KBM-7 (cell line): Measurements from ENCODE around the gene RCE1.

Experiments
- DNase-seq: peaks from one replicate; pipeline ENCODE4 v3.0.0-alpha.2; 2015
- in situ Hi-C: fragments of 300-500 bp; cut with MboI; formaldehyde crosslinking; loops from 2 replicates; pipeline ENCODE4 v1.14.3; 2020; ENCODE audit warnings: low sequenced_read_pairs, low pct_unique_long_range_greater_than_20kb, mixed read lengths

RCE1 gene

GRCh38 chr11:66854729-66855211 is 11.5 kb downstream of the RCE1 start:
- in situ Hi-C loops = no loop called here
- DNase-seq = no peak

- in situ Hi-C loops = no loop called here
- DNase-seq = peak; percentile 90
Measured at GRCh38 chr11:66855574-66856495, 12.6 kb downstream of the RCE1 start.

- in situ Hi-C loops = no loop called here
- DNase-seq = peak; percentile 68
Measured at GRCh38 chr11:66856496-66857233, 13.4 kb downstream of the RCE1 start, which contains the start of gene LRFN4. TSS of gene LRFN4 (plus strand) at chr11:66857064. CDS start at chr11:66857745, 681 bp downstream.

GRCh38 chr11:66857234-66857926 is 14.1 kb downstream of the RCE1 start:
- in situ Hi-C loops = no loop called here
- DNase-seq = no peak

DNA sequence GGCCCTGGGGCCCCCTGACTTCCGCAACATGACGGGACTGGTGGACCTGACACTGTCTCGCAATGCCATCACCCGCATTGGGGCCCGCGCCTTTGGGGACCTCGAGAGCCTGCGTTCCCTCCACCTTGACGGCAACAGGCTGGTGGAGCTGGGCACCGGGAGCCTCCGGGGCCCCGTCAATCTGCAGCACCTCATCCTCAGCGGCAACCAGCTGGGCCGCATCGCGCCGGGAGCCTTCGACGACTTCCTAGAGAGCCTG is 14.6 kb downstream of the RCE1 start:
- no peak for DNase-seq
- in situ Hi-C loops = no loop called here

DNA sequence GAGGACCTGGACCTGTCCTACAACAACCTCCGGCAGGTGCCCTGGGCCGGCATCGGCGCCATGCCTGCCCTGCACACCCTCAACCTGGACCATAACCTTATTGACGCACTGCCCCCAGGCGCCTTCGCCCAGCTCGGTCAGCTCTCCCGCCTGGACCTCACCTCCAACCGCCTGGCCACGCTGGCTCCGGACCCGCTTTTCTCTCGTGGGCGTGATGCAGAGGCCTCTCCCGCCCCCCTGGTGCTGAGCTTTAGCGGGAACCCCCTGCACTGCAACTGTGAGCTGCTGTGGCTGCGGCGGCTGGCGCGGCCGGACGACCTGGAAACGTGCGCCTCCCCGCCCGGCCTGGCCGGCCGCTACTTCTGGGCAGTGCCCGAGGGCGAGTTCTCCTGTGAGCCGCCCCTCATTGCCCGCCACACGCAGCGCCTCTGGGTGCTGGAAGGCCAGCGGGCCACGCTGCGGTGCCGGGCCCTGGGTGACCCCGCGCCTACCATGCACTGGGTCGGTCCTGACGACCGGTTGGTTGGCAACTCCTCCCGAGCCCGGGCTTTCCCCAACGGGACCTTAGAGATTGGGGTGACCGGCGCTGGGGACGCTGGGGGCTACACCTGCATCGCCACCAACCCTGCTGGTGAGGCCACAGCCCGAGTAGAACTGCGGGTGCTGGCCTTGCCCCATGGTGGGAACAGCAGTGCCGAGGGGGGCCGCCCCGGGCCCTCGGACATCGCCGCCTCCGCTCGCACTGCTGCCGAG is 15.1 kb downstream of the RCE1 start:
- no peak for DNase-seq
- in situ Hi-C loops = no loop called here

DNA sequence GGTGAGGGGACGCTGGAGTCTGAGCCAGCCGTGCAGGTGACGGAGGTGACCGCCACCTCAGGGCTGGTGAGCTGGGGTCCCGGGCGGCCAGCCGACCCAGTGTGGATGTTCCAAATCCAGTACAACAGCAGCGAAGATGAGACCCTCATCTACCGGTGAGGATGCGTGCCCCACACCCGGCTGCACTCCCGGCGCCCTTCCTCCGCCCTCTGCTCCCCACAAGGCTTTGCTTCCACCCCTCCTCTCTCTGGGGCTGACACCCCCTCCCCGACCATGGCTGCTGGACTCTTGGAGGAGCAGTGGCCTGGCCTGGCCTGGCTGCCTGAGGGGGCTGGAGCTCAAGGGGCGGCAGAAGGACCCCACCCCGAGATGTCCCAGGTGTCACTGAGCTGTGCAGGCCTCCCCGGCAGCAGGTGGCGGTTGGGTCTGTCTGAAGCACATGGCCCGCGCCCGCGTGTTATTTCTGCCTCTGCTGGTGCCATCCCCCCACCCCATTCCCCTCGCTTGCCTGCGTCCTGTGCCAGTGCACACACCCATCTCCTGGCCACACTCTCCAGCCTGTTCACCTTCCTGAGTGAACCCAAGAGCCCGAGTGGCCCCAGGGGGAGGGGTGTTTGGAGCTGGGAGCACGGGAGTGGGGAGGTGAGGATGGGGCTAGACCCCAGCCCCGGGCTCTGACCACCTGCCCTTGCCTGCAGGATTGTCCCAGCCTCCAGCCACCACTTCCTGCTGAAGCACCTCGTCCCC is 15.9 kb downstream of the RCE1 start:
- in situ Hi-C loops = no loop called here
- no peak for DNase-seq

GRCh38 chr11:66859686-66860448 is 16.6 kb downstream of the RCE1 start:
- in situ Hi-C loops = no loop called here
- no peak for DNase-seq

GRCh38 chr11:66860449-66860831 is 17.2 kb downstream of the RCE1 start:
- in situ Hi-C loops = no loop called here
- no peak for DNase-seq

DNA sequence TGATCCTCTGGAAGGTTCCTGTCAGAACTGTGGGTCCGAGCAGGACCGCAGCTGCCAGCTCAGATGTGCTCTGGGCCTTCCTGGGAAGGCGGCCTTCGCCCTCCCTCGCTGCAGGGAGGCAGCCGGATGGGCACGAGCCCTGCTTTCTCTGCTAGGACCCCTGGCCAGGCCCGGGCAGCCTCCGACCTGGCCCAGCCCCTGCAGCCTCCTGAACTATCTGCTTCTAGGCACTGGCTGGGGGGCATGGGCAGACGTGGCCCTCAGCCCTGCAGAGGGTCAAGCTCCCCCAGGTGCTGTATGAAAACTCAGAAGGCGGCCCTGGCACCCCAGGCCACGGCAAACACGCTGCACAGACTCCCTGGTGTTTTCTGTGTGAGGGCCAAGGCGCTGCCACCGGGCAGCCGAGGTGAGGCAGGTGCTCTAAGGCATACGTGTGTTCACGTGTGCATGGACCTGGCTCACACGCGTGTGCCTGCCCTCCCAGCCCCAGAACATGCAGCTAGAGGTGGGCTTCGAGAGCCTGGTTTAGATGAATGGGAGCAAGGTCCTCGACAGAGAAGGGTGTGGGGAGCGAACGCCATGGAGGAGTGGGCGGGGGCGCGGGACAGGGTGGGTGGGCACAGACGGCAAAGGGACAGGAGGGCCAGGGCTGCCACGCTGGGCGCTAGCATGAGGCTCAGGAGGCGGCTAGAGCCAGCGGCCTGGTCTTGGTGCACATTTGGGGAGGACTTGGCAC is 18.0 kb downstream of the RCE1 start:
- in situ Hi-C loops = no loop called here

DNA sequence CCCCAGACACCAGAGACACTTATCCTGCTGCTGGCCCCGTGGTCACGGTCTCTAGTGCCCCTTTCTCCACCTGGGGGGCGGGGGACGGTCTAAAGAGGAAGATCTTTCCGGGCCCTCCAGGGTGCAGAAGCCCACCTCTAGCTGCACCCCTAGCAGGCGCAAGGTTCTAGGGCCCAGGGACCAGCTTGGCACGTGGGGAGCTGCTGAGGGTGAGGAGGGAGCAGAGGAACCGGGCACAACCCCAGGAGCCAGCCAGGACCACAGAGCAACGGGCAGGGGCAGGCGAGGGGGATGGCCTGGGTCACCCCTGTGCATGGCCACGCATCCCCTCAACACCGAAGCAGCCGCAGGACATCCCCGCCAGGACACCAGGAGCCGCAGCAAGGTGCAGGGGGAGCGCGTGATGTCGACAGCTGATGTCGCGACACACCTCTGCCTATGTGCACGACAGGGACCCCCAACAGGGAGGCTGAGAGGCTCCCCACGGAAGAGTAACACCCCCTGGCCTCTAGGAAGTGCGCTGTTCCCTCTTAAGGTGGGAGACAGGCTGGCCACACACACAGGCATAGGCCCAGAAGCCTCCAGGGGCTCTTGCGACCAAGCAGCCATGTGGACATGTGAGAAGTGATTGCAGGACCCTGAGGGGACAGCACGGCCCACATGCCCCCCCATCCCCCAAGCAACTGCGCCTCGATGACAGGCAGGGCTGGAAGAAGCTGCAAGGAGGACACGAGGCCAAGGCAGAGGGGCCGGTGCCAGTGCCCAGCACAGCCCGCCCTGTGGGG is 18.7 kb downstream of the RCE1 start:
- DNase-seq = no peak
- in situ Hi-C loops = no loop called here

More for the DNA sequence above, 18.0 kb downstream of the RCE1 start:
- DNase-seq = no peak

GRCh38 chr11:66862559-66863037 is 19.4 kb downstream of the RCE1 start:
- DNase-seq = no peak
- in situ Hi-C loops = no loop called here

DNA sequence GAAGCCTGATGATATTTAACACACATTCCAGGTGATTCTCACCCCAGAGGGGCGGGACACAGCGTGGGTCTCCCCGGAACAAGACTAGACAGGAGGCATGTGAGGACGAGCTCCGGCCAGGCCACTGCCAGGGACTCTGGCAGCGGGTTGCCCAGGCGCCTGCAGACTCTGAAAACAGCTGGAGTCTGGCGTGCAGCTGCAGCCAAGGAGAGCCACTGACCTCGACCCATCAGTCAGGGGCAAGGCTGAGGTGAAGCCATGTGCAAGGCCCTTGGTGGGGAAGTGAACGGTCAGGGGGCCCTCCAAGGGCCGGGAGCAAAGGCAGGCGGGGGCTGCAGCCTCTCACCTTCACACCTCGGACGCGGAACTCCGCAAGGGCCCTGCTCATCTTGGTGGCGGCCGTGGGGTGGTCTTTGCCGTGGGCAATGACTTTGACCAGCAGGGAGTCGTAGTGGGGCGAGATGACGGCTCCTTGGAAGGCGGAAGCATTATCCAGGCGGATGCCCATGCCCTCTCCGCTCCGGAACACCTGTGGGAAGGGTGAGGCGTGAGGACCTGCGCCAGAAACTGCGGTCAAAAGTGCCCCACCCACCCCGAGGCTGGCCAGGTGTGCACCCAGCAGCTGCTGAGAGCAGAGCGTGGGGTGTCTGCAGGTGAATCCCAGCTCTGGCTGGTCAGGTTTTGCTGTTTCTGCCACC is 20.3 kb downstream of the RCE1 start:
- in situ Hi-C loops = no loop called here
- DNase-seq = no peak

DNA sequence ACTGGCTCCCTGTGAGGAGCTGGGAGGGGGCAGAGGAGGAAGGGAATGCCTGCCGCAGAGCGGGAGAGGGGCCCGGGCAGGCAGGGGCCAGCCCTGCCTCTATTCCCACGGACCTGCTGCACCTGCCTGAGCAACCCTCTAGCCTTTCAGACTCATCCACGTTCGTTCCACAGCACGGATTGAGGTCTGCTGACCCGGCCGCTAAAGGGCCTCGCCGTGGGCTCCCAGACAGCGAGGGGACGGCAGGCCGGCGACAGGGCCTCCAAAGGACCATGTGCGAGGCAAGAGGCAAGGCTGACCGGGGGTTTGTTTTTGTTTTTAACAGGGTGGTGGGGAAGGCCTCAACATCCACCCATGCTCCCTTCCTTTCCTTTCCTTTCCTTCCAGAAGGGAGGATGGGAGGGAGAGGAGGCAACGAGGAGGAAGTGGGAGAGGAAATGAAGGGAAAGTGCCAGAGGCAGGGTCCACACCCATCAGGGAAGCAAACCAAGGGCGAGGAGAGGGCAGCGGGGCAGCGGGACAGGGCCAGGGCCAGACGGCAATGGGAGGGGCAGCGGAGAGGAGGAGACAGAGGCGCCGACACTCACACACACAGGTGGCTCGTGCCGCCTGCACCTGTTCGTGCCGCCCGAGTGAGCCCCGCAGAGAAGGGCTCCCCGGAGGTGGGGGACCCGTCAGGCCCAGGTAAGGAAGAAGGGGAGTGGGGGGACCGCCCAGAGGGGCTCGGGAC is 21.1 kb downstream of the RCE1 start:
- in situ Hi-C loops = no loop called here
- DNase-seq = no peak
